Amniotic epithelial cell (primary cell): ENCODE results near the gene SNTA1.
A peak's percentile ranks its signal among the peaks of the same experiment; 100 is the strongest.
"Not testable (repeated sequence)": the region's sequence is repeated elsewhere in the genome, so short reads cannot be mapped to it uniquely, and the experiment has no call there.

Experiments used
- DNase-seq: peaks from one replicate; pipeline ENCODE4 v3.0.0-alpha.2; 2010; ENCODE audit warnings: low read depth

Gene SNTA1

GRCh38 chr20:33393609-33394008 lies 50.0 kb downstream of the SNTA1 start:
- no peak for DNase-seq

GRCh38 chr20:33391722-33392415 lies 51.7 kb downstream of the SNTA1 start:
- DNase-seq = no peak

GRCh38 chr20:33389326-33389725 lies 54.2 kb downstream of the SNTA1 start:
- DNase-seq = not testable (repeated sequence)

- DNase-seq = no peak
Observed at GRCh38 chr20:33388268-33388667, 55.3 kb downstream of the SNTA1 start.

- DNase-seq = peak; percentile 88
Observed at GRCh38 chr20:33387177-33387576, 56.4 kb downstream of the SNTA1 start.

- no peak for DNase-seq
Observed at GRCh38 chr20:33386673-33387072, 56.9 kb downstream of the SNTA1 start.

- no peak for DNase-seq
Observed at GRCh38 chr20:33377366-33377765, 66.2 kb downstream of the SNTA1 start.

- peak; percentile 71 for DNase-seq
Observed at GRCh38 chr20:33373735-33374605, 69.6 kb downstream of the SNTA1 start.

- DNase-seq = peak; percentile 38
Observed at GRCh38 chr20:33372993-33373441, 70.5 kb downstream of the SNTA1 start.

GRCh38 chr20:33370291-33370690 lies 73.3 kb downstream of the SNTA1 start:
- peak; percentile 62 for DNase-seq

- DNase-seq = peak; percentile 16
Observed at GRCh38 chr20:33362898-33363297, 80.7 kb downstream of the SNTA1 start.

GRCh38 chr20:33359399-33360261 lies 83.9 kb downstream of the SNTA1 start:
- DNase-seq = peak; percentile 71
